Measurements from ENCODE around the gene CFLAR. TPM values are rescaled to one million over a fixed set of nuclear protein-coding genes. Genes with fewer than 3 reads are reported as not detected.
A peak's percentile ranks its signal among the peaks of the same experiment; 100 is the strongest.

The CFLAR gene
- total and polyA plus RNA-seq, 2 of the 13 experiments (the other 11 are each of a cell fraction or from before 2014, with no cell fraction given), result 43.8 to 92.1 TPM

- TF ChIP-seq, protein P1, sequence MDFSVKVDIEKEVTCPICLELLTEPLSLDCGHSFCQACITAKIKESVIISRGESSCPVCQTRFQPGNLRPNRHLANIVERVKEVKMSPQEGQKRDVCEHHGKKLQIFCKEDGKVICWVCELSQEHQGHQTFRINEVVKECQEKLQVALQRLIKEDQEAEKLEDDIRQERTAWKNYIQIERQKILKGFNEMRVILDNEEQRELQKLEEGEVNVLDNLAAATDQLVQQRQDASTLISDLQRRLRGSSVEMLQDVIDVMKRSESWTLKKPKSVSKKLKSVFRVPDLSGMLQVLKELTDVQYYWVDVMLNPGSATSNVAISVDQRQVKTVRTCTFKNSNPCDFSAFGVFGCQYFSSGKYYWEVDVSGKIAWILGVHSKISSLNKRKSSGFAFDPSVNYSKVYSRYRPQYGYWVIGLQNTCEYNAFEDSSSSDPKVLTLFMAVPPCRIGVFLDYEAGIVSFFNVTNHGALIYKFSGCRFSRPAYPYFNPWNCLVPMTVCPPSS (IDR thresholded peaks at IDR 0.05), result no peak
- TF ChIP-seq, protein P2, sequence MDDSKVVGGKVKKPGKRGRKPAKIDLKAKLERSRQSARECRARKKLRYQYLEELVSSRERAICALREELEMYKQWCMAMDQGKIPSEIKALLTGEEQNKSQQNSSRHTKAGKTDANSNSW (CRISPR knock-in tag; IDR thresholded peaks at IDR 0.05; ENCODE audit: borderline replicate concordance), result no peak
- TF ChIP-seq ATF1 (CRISPR knock-in tag; IDR thresholded peaks at IDR 0.05), result peak; percentile 92
- no peak for TF ChIP-seq KDM1A (CRISPR knock-in tag; IDR thresholded peaks at IDR 0.05)
- TF ChIP-seq ZNF781 (CRISPR knock-in tag; IDR thresholded peaks at IDR 0.05; ENCODE audit: borderline replicate concordance, not compliant biosample characterization), result peak; percentile 92
- peak; percentile 96 for TF ChIP-seq ZC3H13 (CRISPR knock-in tag; IDR thresholded peaks at IDR 0.05)
- peak; percentile 95 for TF ChIP-seq ZNF205 (CRISPR knock-in tag; IDR thresholded peaks at IDR 0.05)
- no peak for TF ChIP-seq EEA1 (CRISPR knock-in tag; IDR thresholded peaks at IDR 0.05; ENCODE audit: borderline replicate concordance)
- TF ChIP-seq RBM22 (optimal IDR thresholded peaks at IDR 0.05; ENCODE audit: low read length), result peak; percentile 83
- TF ChIP-seq ZFP37 (CRISPR knock-in tag; IDR thresholded peaks at IDR 0.05; ENCODE audit: borderline replicate concordance), result no peak
- TF ChIP-seq CBX1 (IDR thresholded peaks at IDR 0.05; ENCODE audit: low read depth), result peak; percentile 43
- peak; percentile 51 for TF ChIP-seq RAD21 (CRISPR knock-in tag; IDR thresholded peaks at IDR 0.05)
- TF ChIP-seq KLF13 (CRISPR knock-in tag; IDR thresholded peaks at IDR 0.05), result no peak
- TF ChIP-seq THRA (CRISPR knock-in tag; IDR thresholded peaks at IDR 0.05; ENCODE audit: borderline replicate concordance), result peak; percentile 86
- TF ChIP-seq MATR3 (CRISPR knock-in tag; IDR thresholded peaks at IDR 0.05), result no peak
- TF ChIP-seq ELF3 (CRISPR knock-in tag; IDR thresholded peaks at IDR 0.05), result peak; percentile 77
- peak; percentile 68 for TF ChIP-seq ZNF362 (CRISPR knock-in tag; IDR thresholded peaks at IDR 0.05; ENCODE audit: borderline replicate concordance)
- peak; percentile 78; the same call in 1 of the 2 replicates for TF ChIP-seq ARHGAP35 (CRISPR knock-in tag; IDR thresholded peaks at IDR 0.05; ENCODE audit: borderline replicate concordance)
- TF ChIP-seq NFYC (CRISPR knock-in tag; IDR thresholded peaks at IDR 0.05), result peak; percentile 99
- no peak for TF ChIP-seq SOX13 (IDR thresholded peaks at IDR 0.05)
- TF ChIP-seq SOX13 (CRISPR knock-in tag; conservative IDR thresholded peaks at IDR 0.05 in 1 of 2, IDR thresholded peaks at IDR 0.05 in 1 of 2), result peak; percentile 45 to 88; a peak in 2 of 4 replicates
- peak; percentile 88; the same call in 1 of the 2 replicates for TF ChIP-seq MYNN (CRISPR knock-in tag; IDR thresholded peaks at IDR 0.05; ENCODE audit: low read depth)
- TF ChIP-seq ZNF430 (CRISPR knock-in tag; IDR thresholded peaks at IDR 0.05), result peak; percentile 93
- TF ChIP-seq NFATC3 (CRISPR knock-in tag; IDR thresholded peaks at IDR 0.05), result 0 out of 2 replicates have a peak, but pooled peaks have one; percentile 28
- TF ChIP-seq FIP1L1 (IDR thresholded peaks at IDR 0.05; ENCODE audit: borderline replicate concordance, insufficient read depth, low read depth, low read length), result 0 out of 2 replicates have a peak, but pooled peaks have one; percentile 28
- TF ChIP-seq U2AF2 (IDR thresholded peaks at IDR 0.05; ENCODE audit: low read depth, low read length), result no peak
- no peak for TF ChIP-seq ZNF629 (CRISPR knock-in tag; conservative IDR thresholded peaks at IDR 0.05)
- TF ChIP-seq PRMT3 (CRISPR knock-in tag; IDR thresholded peaks at IDR 0.05; ENCODE audit: borderline replicate concordance, low read depth), result no peak
These were observed 44.3 kb upstream of the CFLAR start, which contains the start of the genes HYCC2 and NDUFB3 (continued) for GRCh38 chr2:201071479-201072200.
